AG04450 (cell line): ENCODE data around the gene CYP2D6. TPM values are rescaled to one million over a fixed set of nuclear protein-coding genes. Genes with fewer than 3 reads are reported as not detected.

Source experiments
- CTCF ChIA-PET: fragments of 300-600, 350-600 bp; formaldehyde crosslinking; extraction: SDS; loops from one replicate; lab custom pipeline; 2022; ENCODE audit warnings: antibody characterized with exemption, inconsistent platforms; lab: Charles Lee
- POLR2A ChIA-PET: fragments of 350-600 bp; formaldehyde crosslinking; extraction: SDS; loops from one replicate; lab custom pipeline; 2021; ENCODE audit warnings: antibody characterized with exemption, inconsistent platforms; lab: Yijun Ruan, JAX
- DNase-seq: peaks from one replicate; pipeline ENCODE4 v3.0.0-alpha.2; 2011; ENCODE audit warnings: low read depth, low spot score
- H3K27ac ChIP-seq: one replicate; pipeline ENCODE4 v1.5.1; 2012; ENCODE audit warnings: low read depth, low read length, control low read depth
- H3K27me3 ChIP-seq: one replicate; pipeline ENCODE4 v1.6.0; 2012; ENCODE audit warnings: low read length; ENCODE audit not compliant: control insufficient read depth, insufficient read depth
- H3K4me3 ChIP-seq: 2 replicates; pipeline ENCODE4 v1.5.1; 2011; ENCODE audit warnings: mild to moderate bottlenecking, low read depth, low read length, control low read depth
- H3K9me3 ChIP-seq: 2 replicates; pipeline ENCODE4 v1.5.1; 2012; ENCODE audit warnings: low read length; ENCODE audit not compliant: control insufficient read depth, insufficient read depth
- CTCF ChIP-seq: IDR thresholded peaks from 2 replicates; pipeline ENCODE4 v1.5.1; 2011; ENCODE audit warnings: low read depth, low read length, control low read depth, inconsistent platforms
- polyA plus RNA-seq: library from polyadenylated mRNA; depleted of rRNA; stranded (reverse); fragments of >200 nt; gene quantifications from 2 replicates; pipeline ENCODE4 v1.2.3, GENCODE V29; 2011

CYP2D6 gene
- polyA plus RNA-seq, 1 experiment = 0.15 TPM

- DNase-seq = no peak
- no peak overlapping the region for H3K27ac ChIP-seq
- ChIA-PET CTCF (no interaction called here), POLR2A (no interaction called here)
- H3K27me3 ChIP-seq = no peaks in the 10 kb centered on the region
- H3K9me3 ChIP-seq = peaks cover 8% of the 10 kb centered on the region
- no peak for TF ChIP-seq CTCF
- no peak overlapping the region for H3K4me3 ChIP-seq
These were observed 44.6 kb downstream of the CYP2D6 start for GRCh38 chr22:42086051-42086450.

- ChIA-PET POLR2A (no interaction called here), CTCF (no interaction called here)
- no peak for TF ChIP-seq CTCF
- DNase-seq = no peak
- Histone ChIP-seq H3K4me3 (no peak overlapping the region), H3K27ac (no peak overlapping the region), H3K9me3 (peaks cover 3% of the 10 kb centered on the region), H3K27me3 (no peaks in the 10 kb centered on the region)
These were observed 45.7 kb downstream of the CYP2D6 start for GRCh38 chr22:42084874-42085273.

- TF ChIP-seq CTCF = no peak
- CTCF ChIA-PET = no interaction called here
- no peaks in the 10 kb centered on the region for H3K9me3 ChIP-seq
- no peaks in the 10 kb centered on the region for H3K27me3 ChIP-seq
- H3K4me3 ChIP-seq = no peak overlapping the region
- no peak overlapping the region for H3K27ac ChIP-seq
- POLR2A ChIA-PET = interaction anchor here (0.6 kb wide), 1 partner anchor 171 kb away, joined by 11 read pairs; no protein-coding TSS in a partner anchor
- no peak for DNase-seq
These were observed 47.5 kb downstream of the CYP2D6 start for GRCh38 chr22:42083119-42083518.

- Histone ChIP-seq H3K27ac (no peak overlapping the region), H3K27me3 (no peaks in the 10 kb centered on the region), H3K4me3 (peak overlapping the region; percentile 93), H3K9me3 (peaks cover 7% of the 10 kb centered on the region)
- no peak for DNase-seq
- CTCF ChIA-PET = interaction anchor here (0.9 kb wide), 1 partner anchor 11 kb away, joined by 4 read pairs; no protein-coding TSS in a partner anchor
- TF ChIP-seq CTCF = no peak
- POLR2A ChIA-PET = interaction anchor here (0.5 to 2.3 kb wide), 3 partner anchors 10 to 447 kb away, joined by 3 to 18 read pairs (median 4); partner anchors contain the start of genes NDUFA6 and WBP2NL
These were observed 50.3 kb downstream of the CYP2D6 start for GRCh38 chr22:42080287-42080686.

- peak; percentile 96 for DNase-seq
- TF ChIP-seq CTCF = no peak
- Histone ChIP-seq H3K27me3 (no peaks in the 10 kb centered on the region), H3K4me3 (peak within 1 kb of the TSS; percentile 93), H3K9me3 (peaks cover 7% of the 10 kb centered on the region), H3K27ac (peak within 1 kb of the TSS; percentile 93)
- ChIA-PET POLR2A (interaction anchor here (0.5 to 2.3 kb wide), 7 partner anchors 8 to 649 kb away, joined by 3 to 18 read pairs (median 4); partner anchors contain the start of genes NDUFA6 and WBP2NL), CTCF (interaction anchor here (0.9 to 1.0 kb wide), 2 partner anchors 9 to 12 kb away, joined by 3 to 4 read pairs; partner anchors contain the start of gene NAGA)
These were observed 51.0 kb downstream of the CYP2D6 start, which contains the start of gene SMDT1 for GRCh38 chr22:42079319-42080251. Gene SMDT1 (plus strand): TSS chr22:42079700. CDS start chr22:42079769, 69 bp downstream.
